ENCODE results near the gene CTIF. TPM values are rescaled to one million over a fixed set of nuclear protein-coding genes. Genes with fewer than 3 reads are reported as not detected.

The CTIF gene
- total and polyA plus RNA-seq, 2 experiments from 2014 or later: 22.1 to 27.9 TPM

GRCh38 chr18:48804856-48805610 is 266.2 kb downstream of the CTIF start:
- Histone ChIP-seq H4K20me1 (ENCODE audit: insufficient read depth, poor library complexity, severe bottlenecking) (no peaks in the 10 kb centered on the region), H2AFZ (no peak overlapping the region), H3K4me1 (ENCODE audit: insufficient read depth) (peaks cover 25% of the 10 kb centered on the region), H3K79me2 (no peaks in the 10 kb centered on the region), H3K4me2 (no peak overlapping the region), H3K27ac (no peak overlapping the region), H3K27me3 (no peaks in the 10 kb centered on the region), H3K9me2 (replicated peaks; ENCODE audit: insufficient read depth) (no peaks in the 10 kb centered on the region), H3K4me3 (no peak overlapping the region), H3K9me3 (ENCODE audit: low read depth) (no peaks in the 10 kb centered on the region), H3K36me3 (replicated peaks; ENCODE audit: insufficient read depth, low read depth) (no peaks in the 10 kb centered on the region)
- TF ChIP-seq CTCF (IDR thresholded peaks at IDR 0.05; ENCODE audit: poor library complexity) (no peak), EZH2phosphoT487 (IDR thresholded peaks at IDR 0.05; ENCODE audit: low read depth, severe bottlenecking, unreplicated experiment) (no peak), EZH2 (IDR thresholded peaks at IDR 0.05; ENCODE audit: borderline replicate concordance) (no peak)
- DNase-seq (ENCODE audit: low spot score): no peak
- 95% methylated on average over 11 of the region's 11 CpGs for WGBS (ENCODE audit: low lambda C conversion rate, missing lambda C conversion rate)

DNA sequence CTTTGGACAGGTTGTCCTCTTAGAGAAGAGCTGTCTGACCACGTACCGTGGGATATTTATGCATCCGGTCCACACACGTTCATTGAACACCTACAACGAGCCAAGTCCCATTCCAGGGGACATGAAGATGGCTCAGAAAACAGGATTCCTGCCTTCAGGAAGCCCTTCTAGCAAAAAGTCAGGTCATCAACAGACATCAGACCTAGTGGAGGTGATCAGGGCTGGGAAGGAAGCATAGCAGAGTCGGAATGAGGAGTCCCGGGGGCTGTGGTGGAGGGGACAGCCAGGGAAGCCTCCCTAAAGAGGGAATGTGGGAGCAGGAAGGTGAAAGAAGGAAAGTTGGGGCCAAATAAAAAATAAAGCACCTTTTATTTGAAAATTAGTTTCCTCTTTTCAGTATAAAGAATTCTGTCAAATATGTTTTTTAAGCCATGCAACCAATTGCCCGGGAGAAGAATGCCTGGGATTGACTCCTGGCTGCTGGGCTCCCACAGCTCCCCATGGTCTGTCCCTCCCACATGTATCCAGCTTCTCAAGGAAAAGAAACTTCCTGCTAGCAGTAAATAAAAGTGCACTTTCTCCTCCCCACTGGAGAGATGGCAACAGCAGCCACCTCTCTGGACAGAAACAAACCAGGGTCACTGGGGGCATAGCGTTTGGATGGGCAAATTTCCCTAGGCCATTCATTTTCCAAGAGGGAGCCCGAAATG is 267.1 kb downstream of the CTIF start:
- no peaks in the 10 kb centered on the region for H3K36me3 ChIP-seq (replicated peaks; ENCODE audit: insufficient read depth, low read depth)
- H3K4me1 ChIP-seq (ENCODE audit: insufficient read depth): peaks cover 20% of the 10 kb centered on the region
- WGBS (ENCODE audit: low lambda C conversion rate, missing lambda C conversion rate): 95% methylated on average over 10 of the region's 10 CpGs
- H3K4me3 ChIP-seq: no peak overlapping the region
- no peak for DNase-seq (ENCODE audit: low spot score)
- H3K9me3 ChIP-seq (ENCODE audit: low read depth): no peaks in the 10 kb centered on the region
- no peak overlapping the region for H3K4me2 ChIP-seq
- no peaks in the 10 kb centered on the region for H3K9me2 ChIP-seq (replicated peaks; ENCODE audit: insufficient read depth)
- no peak overlapping the region for H2AFZ ChIP-seq
- no peaks in the 10 kb centered on the region for H3K27me3 ChIP-seq
- no peak for TF ChIP-seq EZH2phosphoT487 (IDR thresholded peaks at IDR 0.05; ENCODE audit: low read depth, severe bottlenecking, unreplicated experiment)
- no peaks in the 10 kb centered on the region for H3K79me2 ChIP-seq
- no peak overlapping the region for H3K27ac ChIP-seq
- H4K20me1 ChIP-seq (ENCODE audit: insufficient read depth, poor library complexity, severe bottlenecking): no peaks in the 10 kb centered on the region

GRCh38 chr18:48806551-48807261 is 267.9 kb downstream of the CTIF start:
- WGBS (ENCODE audit: low lambda C conversion rate, missing lambda C conversion rate): 69% methylated on average over 10 of the region's 11 CpGs
- H3K9me2 ChIP-seq (replicated peaks; ENCODE audit: insufficient read depth): no peaks in the 10 kb centered on the region
- peak overlapping the region; percentile 18 for H3K27ac ChIP-seq
- no peak overlapping the region for H2AFZ ChIP-seq
- H3K4me1 ChIP-seq (ENCODE audit: insufficient read depth): peaks cover 13% of the 10 kb centered on the region
- H3K4me3 ChIP-seq: no peak overlapping the region
- no peaks in the 10 kb centered on the region for H3K36me3 ChIP-seq (replicated peaks; ENCODE audit: insufficient read depth, low read depth)
- no peaks in the 10 kb centered on the region for H3K9me3 ChIP-seq (ENCODE audit: low read depth)
- no peak overlapping the region for H3K4me2 ChIP-seq
- no peaks in the 10 kb centered on the region for H3K79me2 ChIP-seq
- no peak for DNase-seq (ENCODE audit: low spot score)
- H4K20me1 ChIP-seq (ENCODE audit: insufficient read depth, poor library complexity, severe bottlenecking): no peaks in the 10 kb centered on the region
- no peaks in the 10 kb centered on the region for H3K27me3 ChIP-seq
- TF ChIP-seq EZH2phosphoT487 (IDR thresholded peaks at IDR 0.05; ENCODE audit: low read depth, severe bottlenecking, unreplicated experiment) (no peak), CTCF (IDR thresholded peaks at IDR 0.05; ENCODE audit: poor library complexity) (no peak), EZH2 (IDR thresholded peaks at IDR 0.05; ENCODE audit: borderline replicate concordance) (no peak)

Data from hepatocyte (in vitro differentiated cells).